Loucy (cell line): Measurements from ENCODE around the gene GNB1L.

Source experiments
- EZH2phosphoT487 ChIP-seq: fragments of 200-600 bp; IDR thresholded peaks from 2 replicates; pipeline ENCODE4 v1.6.1; 2018; ENCODE audit warnings: antibody characterized with exemption, mild to moderate bottlenecking, moderate library complexity, borderline replicate concordance
- TF ChIP-seq, protein P1 (sequence below): fragments of 200-600 bp; sonication (generic); conservative IDR thresholded peaks from 2 replicates; pipeline ENCODE4 v1.5.1; 2014; ENCODE audit warnings: mild to moderate bottlenecking, antibody characterized with exemption, low read length

GRCh38 chr22:19873138-19873959 is 18.7 kb upstream of the GNB1L start:
- TF ChIP-seq, protein P1, sequence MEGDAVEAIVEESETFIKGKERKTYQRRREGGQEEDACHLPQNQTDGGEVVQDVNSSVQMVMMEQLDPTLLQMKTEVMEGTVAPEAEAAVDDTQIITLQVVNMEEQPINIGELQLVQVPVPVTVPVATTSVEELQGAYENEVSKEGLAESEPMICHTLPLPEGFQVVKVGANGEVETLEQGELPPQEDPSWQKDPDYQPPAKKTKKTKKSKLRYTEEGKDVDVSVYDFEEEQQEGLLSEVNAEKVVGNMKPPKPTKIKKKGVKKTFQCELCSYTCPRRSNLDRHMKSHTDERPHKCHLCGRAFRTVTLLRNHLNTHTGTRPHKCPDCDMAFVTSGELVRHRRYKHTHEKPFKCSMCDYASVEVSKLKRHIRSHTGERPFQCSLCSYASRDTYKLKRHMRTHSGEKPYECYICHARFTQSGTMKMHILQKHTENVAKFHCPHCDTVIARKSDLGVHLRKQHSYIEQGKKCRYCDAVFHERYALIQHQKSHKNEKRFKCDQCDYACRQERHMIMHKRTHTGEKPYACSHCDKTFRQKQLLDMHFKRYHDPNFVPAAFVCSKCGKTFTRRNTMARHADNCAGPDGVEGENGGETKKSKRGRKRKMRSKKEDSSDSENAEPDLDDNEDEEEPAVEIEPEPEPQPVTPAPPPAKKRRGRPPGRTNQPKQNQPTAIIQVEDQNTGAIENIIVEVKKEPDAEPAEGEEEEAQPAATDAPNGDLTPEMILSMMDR = no peak
- no peak for TF ChIP-seq EZH2phosphoT487
